ENCODE measurements around the gene ADAT1.

ADAT1 gene

GRCh38 chr16:75572864-75573542 lies 50.1 kb downstream of the ADAT1 start:
- no peak for DNase-seq

- no peak for DNase-seq
These were observed 52.5 kb downstream of the ADAT1 start for GRCh38 chr16:75570396-75571065.

GRCh38 chr16:75567911-75568310 lies 55.2 kb downstream of the ADAT1 start:
- no peak for DNase-seq

GRCh38 chr16:75566758-75567255 lies 56.3 kb downstream of the ADAT1 start:
- DNase-seq = peak; percentile 14

- DNase-seq = peak; percentile 93
These were observed 56.9 kb downstream of the ADAT1 start, which contains the start of gene GABARAPL2 for GRCh38 chr16:75566040-75566757. Gene GABARAPL2, plus strand, starts transcription at chr16:75566379. Its CDS starts 108 bp downstream, at chr16:75566487.

- no peak for DNase-seq
These were observed 57.4 kb downstream of the ADAT1 start for GRCh38 chr16:75565640-75566039.

GRCh38 chr16:75559564-75560372 lies 63.3 kb downstream of the ADAT1 start:
- DNase-seq = no peak

GRCh38 chr16:75558846-75559401 lies 64.2 kb downstream of the ADAT1 start:
- DNase-seq = no peak

GRCh38 chr16:75556431-75556950 lies 66.6 kb downstream of the ADAT1 start:
- no peak for DNase-seq

GRCh38 chr16:75555707-75556430 lies 67.2 kb downstream of the ADAT1 start, which contains the start of gene TMEM231:
Gene TMEM231, minus strand, starts transcription at chr16:75556252. Its CDS starts 43 bp downstream, at chr16:75556209.
- peak; percentile 98 for DNase-seq

GRCh38 chr16:75555213-75555706 lies 67.8 kb downstream of the ADAT1 start:
- no peak for DNase-seq

GRCh38 chr16:75552951-75553350 lies 70.1 kb downstream of the ADAT1 start:
- DNase-seq = no peak

GRCh38 chr16:75550211-75550662 lies 72.8 kb downstream of the ADAT1 start:
- no peak for DNase-seq

Measured in stimulated activated CD4-positive, alpha-beta T cell treated with anti-CD3 and anti-CD28 coated beads, Interleukin-4, amount 100 ng/mL, for 1 hour (primary cell).